Muscle of leg (tissue), 11 donors: ENCODE measurements around the gene LMNA. TPM values are rescaled to one million over a fixed set of nuclear protein-coding genes. Genes with fewer than 3 reads are reported as not detected.
"Not testable (repeated sequence)": the region's sequence is repeated elsewhere in the genome, so short reads cannot be mapped to it uniquely, and the experiment has no call there.

Experiments used
- DNase-seq: peaks from one replicate; pipeline ENCODE4 v3.0.0; 2013
- H3K27ac ChIP-seq: one replicate; pipeline ENCODE4 v1.5.1; 2013; ENCODE audit warnings: mild to moderate bottlenecking, low read length, control low read depth
- H3K27me3 ChIP-seq: one replicate; pipeline ENCODE4 v1.6.1; 2013; ENCODE audit warnings: low read length; ENCODE audit not compliant: control insufficient read depth, insufficient read depth
- H3K36me3 ChIP-seq: one replicate; pipeline ENCODE4 v1.6.1; 2013; ENCODE audit warnings: low read length; ENCODE audit not compliant: control insufficient read depth, insufficient read depth
- H3K4me1 ChIP-seq: one replicate; pipeline ENCODE4 v1.6.1; 2013; ENCODE audit warnings: low read length; ENCODE audit not compliant: control insufficient read depth, insufficient read depth
- H3K4me3 ChIP-seq: one replicate; pipeline ENCODE4 v1.5.1; 2013; ENCODE audit warnings: low read length, control low read depth
- H3K9me3 ChIP-seq: replicated peaks from 2 replicates; pipeline ENCODE4 v1.6.1; 2013; ENCODE audit warnings: low read depth, low read length; ENCODE audit not compliant: control insufficient read depth
- WGBS: methylation state at CpG from one replicate; pipeline ENCODE4 v1.1.5; 2013; ENCODE audit warnings: missing lambda C conversion rate; ENCODE audit not compliant: insufficient coverage; 5-methylcytosine and 5-hydroxymethylcytosine counted together
- polyA plus RNA-seq, 8 donors: library from polyadenylated mRNA; unstranded; fragments of 120-200 nt; gene quantifications; one replicate each; pipeline versions ENCODE4 v1.2.1 to v1.2.3, GENCODE V29; 2013; ENCODE audit warnings: inconsistent platforms in 1 of 8, low replicate concordance in 1 of 8; ENCODE audit not compliant: insufficient read length in 8 of 8, insufficient read depth in 1 of 8
- total RNA-seq: library from RNA; stranded (reverse); fragments of 120-200 nt; gene quantifications from one replicate; pipeline ENCODE4 v1.2.4, GENCODE V29; 2013

LMNA gene
- total and polyA plus RNA-seq, 9 donors: 335 to 408 (median 371) TPM

- H3K27ac ChIP-seq: peak overlapping the region; percentile 98
- DNase-seq: peak; percentile 71
- H3K4me1 ChIP-seq: peaks cover 50% of the 10 kb centered on the region
- H3K36me3 ChIP-seq: peaks cover 4% of the 10 kb centered on the region
- no peaks in the 10 kb centered on the region for H3K27me3 ChIP-seq
- H3K4me3 ChIP-seq: no peak overlapping the region
- WGBS: 70% methylated on average over 4 of the region's 10 CpGs
- H3K9me3 ChIP-seq: no peaks in the 10 kb centered on the region
Measured at GRCh38 chr1:156112276-156113137, 2.0 kb upstream of the LMNA start.

- H3K4me1 ChIP-seq: peaks cover 58% of the 10 kb centered on the region
- peak overlapping the region; percentile 98 for H3K27ac ChIP-seq
- no peaks in the 10 kb centered on the region for H3K9me3 ChIP-seq
- no peaks in the 10 kb centered on the region for H3K27me3 ChIP-seq
- H3K4me3 ChIP-seq: no peak overlapping the region
- peak; percentile 76 for DNase-seq
- 25% methylated on average over 1 of the region's 4 CpGs for WGBS
- H3K36me3 ChIP-seq: peaks cover 12% of the 10 kb centered on the region
Measured at GRCh38 chr1:156113282-156113950, 1.1 kb upstream of the LMNA start.

- Histone ChIP-seq H3K27me3 (no peaks in the 10 kb centered on the region), H3K27ac (peak overlapping the region; percentile 98), H3K4me3 (peak overlapping the region; percentile 100), H3K9me3 (no peaks in the 10 kb centered on the region), H3K4me1 (peaks cover 73% of the 10 kb centered on the region), H3K36me3 (peaks cover 22% of the 10 kb centered on the region)
- no peak for DNase-seq
- under 1% methylated on average over 44 of the region's 49 CpGs for WGBS
Measured at GRCh38 chr1:156114919-156115513, 505 bp downstream of the LMNA start.

- Histone ChIP-seq H3K36me3 (peaks cover 29% of the 10 kb centered on the region), H3K27me3 (no peaks in the 10 kb centered on the region), H3K27ac (peak overlapping the region; percentile 98), H3K9me3 (no peaks in the 10 kb centered on the region), H3K4me3 (peak overlapping the region; percentile 100), H3K4me1 (peaks cover 80% of the 10 kb centered on the region)
- whole genome bisulfite sequencing: 0% methylated on average over 8 of the region's 19 CpGs
- peak; percentile 80 for DNase-seq
Measured at GRCh38 chr1:156115514-156116374, 1.2 kb downstream of the LMNA start.

- H3K27ac ChIP-seq: peak overlapping the region; percentile 98
- H3K27me3 ChIP-seq, DNase-seq, H3K9me3 ChIP-seq: not testable (repeated sequence)
- no CpG with 5 or more reads among the region's 5 CpGs for WGBS
- peaks cover 80% of the 10 kb centered on the region for H3K4me1 ChIP-seq
- H3K36me3 ChIP-seq: peaks cover 34% of the 10 kb centered on the region
- peak overlapping the region; percentile 100 for H3K4me3 ChIP-seq
Measured at GRCh38 chr1:156116731-156117130, 2.2 kb downstream of the LMNA start.

- no peak for DNase-seq
- WGBS: 62% methylated on average over 7 of the region's 13 CpGs
- Histone ChIP-seq H3K4me1 (peaks cover 80% of the 10 kb centered on the region), H3K4me3 (peak overlapping the region; percentile 100), H3K36me3 (peaks cover 34% of the 10 kb centered on the region), H3K9me3 (no peaks in the 10 kb centered on the region), H3K27ac (peak overlapping the region; percentile 98), H3K27me3 (no peaks in the 10 kb centered on the region)
Measured at GRCh38 chr1:156117414-156118176, 3.1 kb downstream of the LMNA start.

GRCh38 chr1:156118177-156118868 lies 3.8 kb downstream of the LMNA start:
- peaks cover 34% of the 10 kb centered on the region for H3K36me3 ChIP-seq
- 73% methylated on average over 2 of the region's 8 CpGs for WGBS
- peaks cover 80% of the 10 kb centered on the region for H3K4me1 ChIP-seq
- peak overlapping the region; percentile 98 for H3K27ac ChIP-seq
- peak overlapping the region; percentile 100 for H3K4me3 ChIP-seq
- peak; percentile 80 for DNase-seq
- H3K27me3 ChIP-seq: no peaks in the 10 kb centered on the region
- H3K9me3 ChIP-seq: no peaks in the 10 kb centered on the region

GRCh38 chr1:156119503-156120209 lies 5.1 kb downstream of the LMNA start:
- peaks cover 82% of the 10 kb centered on the region for H3K4me1 ChIP-seq
- no peaks in the 10 kb centered on the region for H3K27me3 ChIP-seq
- H3K27ac ChIP-seq: peak overlapping the region; percentile 99
- H3K9me3 ChIP-seq: no peaks in the 10 kb centered on the region
- peaks cover 34% of the 10 kb centered on the region for H3K36me3 ChIP-seq
- WGBS: 56% methylated on average over 2 of the region's 3 CpGs
- DNase-seq: peak; percentile 88
- no peak overlapping the region for H3K4me3 ChIP-seq
